Activated CD4-positive, alpha-beta T cell treated with anti-CD3 and anti-CD28 coated beads, Interleukin-2, amount 10 ng/mL, durations not matched to agents 24 days and 14 days (primary cell): ENCODE results near the gene IFIT1. TPM values are rescaled to one million over a fixed set of nuclear protein-coding genes. Genes with fewer than 3 reads are reported as not detected.

ENCODE experiments used
- DNase-seq: peaks from one replicate; pipeline ENCODE4 v3.0.0; 2022
- H3K27ac Mint-ChIP-seq: one replicate; pipeline ENCODE4 v1.8.0; 2022; ENCODE audit warnings: mild to moderate bottlenecking, mixed read lengths
- H3K27me3 Mint-ChIP-seq: one replicate; pipeline ENCODE4 v1.8.0; 2022; ENCODE audit warnings: mixed read lengths
- H3K36me3 Mint-ChIP-seq: one replicate; pipeline ENCODE4 v1.8.0; 2022; ENCODE audit warnings: low read depth, mild to moderate bottlenecking, mixed read lengths
- H3K4me1 Mint-ChIP-seq: one replicate; pipeline ENCODE4 v1.8.0; 2021; ENCODE audit warnings: mixed read lengths
- H3K4me3 Mint-ChIP-seq: one replicate; pipeline ENCODE4 v1.8.0; 2022; ENCODE audit warnings: mild to moderate bottlenecking, moderate library complexity, mixed read lengths
- H3K9me3 Mint-ChIP-seq: one replicate; pipeline ENCODE4 v1.8.0; 2021; ENCODE audit warnings: mixed read lengths
- intact Hi-C: fragments of 100-400 bp; cut with micrococcal nuclease; formaldehyde crosslinking; loops from one replicate; pipeline ENCODE4 v1.15.1; 2023
- total RNA-seq: library from RNA; stranded (reverse); gene quantifications from 2 replicates; pipeline ENCODE4 v1.2.3, GENCODE V29; 2022

IFIT1 gene
- total RNA-seq, 1 donor from 2014 or later = 0.58 TPM

DNA sequence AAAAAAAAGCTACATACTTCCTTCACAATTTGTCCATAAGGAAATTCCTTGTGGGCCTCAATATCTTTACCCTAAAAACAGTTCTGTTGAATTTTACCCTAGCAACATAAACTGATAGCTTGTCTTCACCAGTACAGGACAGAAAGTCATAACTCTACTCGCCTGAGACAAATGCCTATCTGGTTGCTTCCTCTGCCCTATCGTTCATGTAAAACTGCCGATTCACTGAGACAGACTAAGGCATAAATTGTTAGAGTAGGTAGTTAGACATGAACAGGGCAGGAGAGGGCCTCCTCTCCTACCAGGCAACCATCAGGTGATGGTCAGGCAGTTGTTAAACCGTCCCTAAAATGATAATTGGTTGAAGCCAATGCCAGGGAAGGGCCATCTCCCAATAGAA lies 39.6 kb upstream of the IFIT1 start:
- H3K36me3 Mint-ChIP-seq = no peaks in the 10 kb centered on the region
- H3K27ac Mint-ChIP-seq = no peak overlapping the region
- peaks cover 18% of the 10 kb centered on the region for H3K4me1 Mint-ChIP-seq
- H3K27me3 Mint-ChIP-seq = peaks cover 56% of the 10 kb centered on the region
- DNase-seq = no peak
- H3K4me3 Mint-ChIP-seq = no peak overlapping the region
- H3K9me3 Mint-ChIP-seq = no peaks in the 10 kb centered on the region
- intact Hi-C loops = no loop called here

DNA sequence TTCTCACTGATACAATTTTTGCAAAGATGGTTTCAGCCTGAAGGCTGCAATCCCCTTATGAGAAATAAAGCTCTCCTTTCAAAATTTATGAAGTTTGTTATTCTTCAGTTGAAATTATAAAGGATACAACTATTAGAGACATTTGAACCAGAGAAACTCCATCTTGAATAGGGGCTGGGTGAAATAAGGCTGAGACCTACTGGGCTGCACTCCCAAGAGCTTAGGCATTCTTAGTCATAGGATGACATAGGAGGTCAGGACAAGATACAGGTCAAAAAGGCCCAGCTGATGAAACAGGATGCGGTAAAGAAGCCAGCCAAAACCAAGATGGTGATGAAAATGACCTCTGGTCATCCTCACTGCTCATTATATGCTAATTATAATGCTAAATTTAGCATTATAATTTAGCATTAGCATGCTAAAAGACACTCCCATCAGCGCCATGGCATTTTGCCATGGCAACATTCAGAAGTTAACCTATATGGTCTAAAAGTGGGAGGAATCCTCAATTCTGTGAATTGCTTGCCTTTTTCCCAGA lies 37.0 kb upstream of the IFIT1 start:
- Mint-ChIP-seq H3K4me3 (no peak overlapping the region), H3K9me3 (no peaks in the 10 kb centered on the region), H3K36me3 (no peaks in the 10 kb centered on the region), H3K27me3 (peaks cover 54% of the 10 kb centered on the region), H3K27ac (no peak overlapping the region), H3K4me1 (peaks cover 18% of the 10 kb centered on the region)
- intact Hi-C loops = no loop called here
- DNase-seq = no peak

GRCh38 chr10:89357096-89357495 lies 35.3 kb upstream of the IFIT1 start:
- intact Hi-C loops = no loop called here
- Mint-ChIP-seq H3K36me3 (no peaks in the 10 kb centered on the region), H3K4me1 (peaks cover 3% of the 10 kb centered on the region), H3K27me3 (peaks cover 50% of the 10 kb centered on the region), H3K27ac (no peak overlapping the region), H3K9me3 (no peaks in the 10 kb centered on the region), H3K4me3 (no peak overlapping the region)
- DNase-seq = no peak

DNA sequence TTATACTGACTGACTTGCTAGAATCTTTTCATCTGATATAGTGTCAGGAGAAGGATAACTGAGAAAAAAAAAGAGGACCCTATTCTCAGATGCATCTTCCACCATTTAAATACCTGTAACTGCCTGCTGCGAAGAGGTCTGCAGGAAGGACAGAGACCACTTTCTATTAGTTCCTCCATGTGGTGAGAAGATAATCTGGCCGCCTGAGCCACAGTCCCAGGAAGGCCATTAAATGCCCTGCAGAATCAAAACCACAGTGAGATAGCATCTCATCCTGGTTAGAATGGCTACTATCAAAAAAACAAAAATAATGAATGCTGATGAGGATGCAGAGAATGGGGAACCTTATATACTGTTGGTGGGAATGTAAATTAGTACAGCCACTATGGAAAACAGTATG lies 34.4 kb upstream of the IFIT1 start:
- no peaks in the 10 kb centered on the region for H3K4me1 Mint-ChIP-seq
- no peaks in the 10 kb centered on the region for H3K36me3 Mint-ChIP-seq
- H3K27me3 Mint-ChIP-seq = peaks cover 44% of the 10 kb centered on the region
- intact Hi-C loops = no loop called here
- no peak for DNase-seq
- H3K9me3 Mint-ChIP-seq = no peaks in the 10 kb centered on the region
- no peak overlapping the region for H3K27ac Mint-ChIP-seq
- H3K4me3 Mint-ChIP-seq = no peak overlapping the region

DNA sequence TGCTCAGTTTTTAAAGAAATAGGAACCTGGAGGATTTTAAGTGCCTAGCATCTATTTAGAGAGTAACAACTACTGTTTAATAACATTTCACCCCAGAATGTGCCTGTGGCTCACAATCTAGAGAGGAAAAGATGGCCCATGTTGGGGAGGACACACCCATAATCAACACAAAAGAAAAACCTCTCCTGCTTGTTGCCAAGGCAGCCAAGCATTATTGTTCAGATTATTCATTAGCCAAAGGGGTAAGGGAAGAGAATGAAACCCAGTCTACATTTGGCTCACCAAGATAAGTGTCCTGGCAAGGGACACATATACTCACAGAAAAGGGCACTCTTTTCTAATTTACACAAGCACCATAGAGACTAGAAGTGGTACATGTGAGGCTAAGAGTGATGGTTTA lies 32.3 kb upstream of the IFIT1 start:
- Mint-ChIP-seq H3K27ac (no peak overlapping the region), H3K36me3 (no peaks in the 10 kb centered on the region), H3K9me3 (no peaks in the 10 kb centered on the region), H3K27me3 (peaks cover 31% of the 10 kb centered on the region), H3K4me1 (peaks cover 5% of the 10 kb centered on the region), H3K4me3 (no peak overlapping the region)
- no peak for DNase-seq
- intact Hi-C loops = no loop called here

DNA sequence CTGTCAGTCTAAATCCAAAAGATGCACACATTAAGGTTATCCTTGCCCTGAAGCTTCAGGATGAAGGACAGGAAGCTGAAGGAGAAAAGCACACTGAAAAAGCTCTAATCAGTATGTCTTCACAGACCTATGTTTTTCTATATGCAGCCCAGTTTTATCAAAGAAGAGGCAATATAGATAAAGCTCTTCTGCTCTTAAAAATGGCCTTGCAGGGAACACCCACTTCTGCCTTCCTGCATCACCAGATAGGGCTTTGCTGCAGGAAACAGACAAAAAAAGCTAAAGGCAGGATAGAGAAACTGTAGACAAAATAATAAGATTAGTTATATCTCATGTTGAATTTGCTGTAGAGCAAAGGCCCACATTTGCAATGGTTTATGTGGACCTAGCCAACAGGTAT lies 29.5 kb upstream of the IFIT1 start:
- intact Hi-C loops = no loop called here
- H3K27me3 Mint-ChIP-seq = peaks cover 22% of the 10 kb centered on the region
- no peak for DNase-seq
- H3K36me3 Mint-ChIP-seq = no peaks in the 10 kb centered on the region
- H3K4me3 Mint-ChIP-seq = no peak overlapping the region
- peaks cover 8% of the 10 kb centered on the region for H3K4me1 Mint-ChIP-seq
- no peak overlapping the region for H3K27ac Mint-ChIP-seq
- no peaks in the 10 kb centered on the region for H3K9me3 Mint-ChIP-seq

DNA sequence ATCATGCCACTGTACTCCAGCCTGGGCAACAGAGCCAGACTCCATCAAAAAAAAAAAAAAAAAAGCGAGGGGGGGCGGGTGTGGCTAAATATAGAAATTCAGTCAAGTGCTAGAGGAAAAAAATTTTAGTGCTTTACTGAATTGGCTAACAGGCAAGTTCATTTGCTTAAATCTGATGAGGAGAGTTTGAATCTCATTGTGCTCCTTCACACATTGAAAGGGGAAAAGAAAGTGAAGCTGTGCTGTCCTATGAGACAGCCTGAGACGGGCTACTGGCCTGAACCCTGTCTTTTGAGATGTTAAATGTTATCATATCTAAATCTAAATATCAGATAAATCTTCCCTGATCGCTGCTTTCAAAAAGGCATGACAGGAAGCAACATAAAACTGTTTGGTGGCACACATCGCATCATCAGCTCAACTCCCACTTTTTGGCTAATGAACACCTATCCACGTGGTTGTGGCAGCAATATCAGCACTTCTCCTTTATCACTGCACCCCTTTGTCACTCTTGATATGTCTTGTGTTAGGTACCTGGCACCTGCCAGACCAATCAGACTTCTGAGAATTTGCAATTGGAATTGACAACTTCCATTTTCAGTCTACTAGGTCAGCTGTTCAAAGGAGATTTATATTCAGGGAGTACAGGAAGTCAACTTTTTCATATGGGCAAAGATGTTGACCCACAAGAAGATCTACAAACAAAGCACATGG lies 28.5 kb upstream of the IFIT1 start:
- Mint-ChIP-seq H3K9me3 (no peaks in the 10 kb centered on the region), H3K27me3 (peaks cover 13% of the 10 kb centered on the region)
- intact Hi-C loops = loop anchor here (2.0 kb wide), 1 partner anchor 13 kb away; no protein-coding TSS in a partner anchor

DNA sequence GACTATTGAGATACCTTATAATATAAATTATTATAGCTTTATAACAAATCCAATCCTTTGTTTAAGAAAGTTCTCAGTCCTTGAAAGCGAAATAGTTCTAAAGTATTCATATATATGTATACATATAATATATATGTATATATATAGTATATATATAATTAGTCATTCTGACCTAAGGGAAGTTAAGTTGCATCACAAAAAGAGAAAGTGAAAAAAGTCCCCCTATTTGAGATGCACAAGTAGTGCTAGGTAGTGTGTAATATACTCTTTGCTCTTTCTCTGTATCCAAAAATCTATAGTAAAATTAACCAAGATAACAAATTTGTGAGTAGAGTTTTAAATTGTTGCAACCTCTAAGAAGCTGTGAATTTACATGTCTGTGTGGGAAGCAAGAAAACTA lies 27.9 kb upstream of the IFIT1 start:
- intact Hi-C loops = loop anchor here (2.0 kb wide), 1 partner anchor 14 kb away; no protein-coding TSS in a partner anchor
- H3K36me3 Mint-ChIP-seq = no peaks in the 10 kb centered on the region
- peaks cover 12% of the 10 kb centered on the region for H3K27me3 Mint-ChIP-seq

More for the DNA sequence above, 28.5 kb upstream of the IFIT1 start:
- peaks cover 8% of the 10 kb centered on the region for H3K4me1 Mint-ChIP-seq
- no peaks in the 10 kb centered on the region for H3K36me3 Mint-ChIP-seq
- DNase-seq = no peak
- no peak overlapping the region for H3K27ac Mint-ChIP-seq
- H3K4me3 Mint-ChIP-seq = no peak overlapping the region

DNA sequence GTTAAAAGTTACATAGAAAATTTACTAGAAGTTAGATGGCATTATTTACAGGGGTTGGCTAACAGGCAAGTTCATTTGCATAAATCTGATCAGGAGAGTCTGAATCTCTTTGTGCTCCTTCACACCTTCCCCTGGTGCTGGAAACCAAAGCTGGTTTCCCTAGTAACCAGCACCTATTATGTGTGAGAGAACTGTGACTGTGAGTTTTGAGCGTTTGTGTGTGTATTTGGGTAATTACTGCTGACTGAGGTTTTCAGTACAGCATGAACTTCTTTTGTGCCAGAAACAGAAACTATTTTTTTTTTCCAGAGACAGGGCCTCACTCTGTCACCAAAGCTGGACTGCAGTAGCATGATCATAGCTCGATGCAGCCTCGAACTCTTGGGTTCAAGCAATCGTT lies 24.9 kb upstream of the IFIT1 start:
- no peaks in the 10 kb centered on the region for H3K9me3 Mint-ChIP-seq

More for the DNA sequence above, 27.9 kb upstream of the IFIT1 start:
- Mint-ChIP-seq H3K9me3 (no peaks in the 10 kb centered on the region), H3K27ac (no peak overlapping the region), H3K4me1 (peaks cover 13% of the 10 kb centered on the region), H3K4me3 (no peak overlapping the region)
- no peak for DNase-seq

DNA sequence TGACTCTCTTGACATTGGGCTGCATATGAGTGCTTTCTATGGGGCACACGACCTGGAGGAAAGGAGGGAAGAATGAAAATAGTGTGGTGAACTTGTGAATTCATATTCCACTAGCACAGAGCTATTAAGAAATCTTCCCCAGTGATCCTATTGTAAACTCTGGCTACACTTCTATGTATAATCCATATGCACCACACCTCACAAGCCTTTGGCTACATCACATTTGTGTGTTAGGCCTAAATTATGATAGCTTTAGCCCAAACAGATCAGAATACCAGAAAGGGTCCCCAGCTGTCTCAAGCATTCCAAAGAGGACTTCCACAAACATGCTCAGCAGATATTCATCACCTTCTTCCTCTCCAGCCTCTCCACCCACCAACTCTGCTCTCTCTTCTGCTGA lies 24.3 kb upstream of the IFIT1 start:
- intact Hi-C loops = no loop called here

More for the DNA sequence above, 24.9 kb upstream of the IFIT1 start:
- Mint-ChIP-seq H3K36me3 (no peaks in the 10 kb centered on the region), H3K27ac (no peak overlapping the region), H3K4me3 (no peak overlapping the region), H3K27me3 (peaks cover 22% of the 10 kb centered on the region), H3K4me1 (peaks cover 15% of the 10 kb centered on the region)
- DNase-seq = no peak
- intact Hi-C loops = no loop called here

GRCh38 chr10:89369156-89370105 lies 23.0 kb upstream of the IFIT1 start:
- Mint-ChIP-seq H3K27ac (no peak overlapping the region), H3K4me3 (no peak overlapping the region), H3K27me3 (peaks cover 29% of the 10 kb centered on the region), H3K9me3 (no peaks in the 10 kb centered on the region), H3K4me1 (peaks cover 12% of the 10 kb centered on the region), H3K36me3 (no peaks in the 10 kb centered on the region)
- intact Hi-C loops = no loop called here
- DNase-seq = no peak

More for the DNA sequence above, 24.3 kb upstream of the IFIT1 start:
- no peaks in the 10 kb centered on the region for H3K9me3 Mint-ChIP-seq
- no peak overlapping the region for H3K27ac Mint-ChIP-seq
- peaks cover 25% of the 10 kb centered on the region for H3K27me3 Mint-ChIP-seq
- no peak overlapping the region for H3K4me3 Mint-ChIP-seq
- H3K4me1 Mint-ChIP-seq = peaks cover 15% of the 10 kb centered on the region
- no peak for DNase-seq
- H3K36me3 Mint-ChIP-seq = no peaks in the 10 kb centered on the region

- no peak for DNase-seq
- H3K4me3 Mint-ChIP-seq = no peak overlapping the region
- H3K27me3 Mint-ChIP-seq = peaks cover 28% of the 10 kb centered on the region
- no peaks in the 10 kb centered on the region for H3K9me3 Mint-ChIP-seq
- H3K27ac Mint-ChIP-seq = no peak overlapping the region
- no peaks in the 10 kb centered on the region for H3K36me3 Mint-ChIP-seq
- peaks cover 9% of the 10 kb centered on the region for H3K4me1 Mint-ChIP-seq
- intact Hi-C loops = no loop called here
Measured at GRCh38 chr10:89371079-89371478, 21.3 kb upstream of the IFIT1 start.

- DNase-seq = no peak
- intact Hi-C loops = no loop called here
- H3K27me3 Mint-ChIP-seq = peaks cover 30% of the 10 kb centered on the region
- H3K4me3 Mint-ChIP-seq = no peak overlapping the region
- peaks cover 9% of the 10 kb centered on the region for H3K4me1 Mint-ChIP-seq
- no peak overlapping the region for H3K27ac Mint-ChIP-seq
- no peaks in the 10 kb centered on the region for H3K36me3 Mint-ChIP-seq
- H3K9me3 Mint-ChIP-seq = no peaks in the 10 kb centered on the region
Measured at GRCh38 chr10:89371987-89372386, 20.4 kb upstream of the IFIT1 start.
